GM12892 (cell line): ENCODE measurements around the gene C1orf52.

Experiments
- POLR2A ChIP-seq: IDR thresholded peaks from 2 replicates; pipeline ENCODE4 v1.6.1; 2011; ENCODE audit warnings: low read depth, low read length, control low read depth
- POLR2AphosphoS5 ChIP-seq: IDR thresholded peaks from 2 replicates; pipeline ENCODE4 v1.6.1; 2011; ENCODE audit warnings: low read depth, low read length, control low read depth
- TAF1 ChIP-seq: IDR thresholded peaks from 2 replicates; pipeline ENCODE4 v1.6.1; 2011; ENCODE audit warnings: low read depth, mild to moderate bottlenecking, control low read depth, low read length, borderline replicate concordance

DNA sequence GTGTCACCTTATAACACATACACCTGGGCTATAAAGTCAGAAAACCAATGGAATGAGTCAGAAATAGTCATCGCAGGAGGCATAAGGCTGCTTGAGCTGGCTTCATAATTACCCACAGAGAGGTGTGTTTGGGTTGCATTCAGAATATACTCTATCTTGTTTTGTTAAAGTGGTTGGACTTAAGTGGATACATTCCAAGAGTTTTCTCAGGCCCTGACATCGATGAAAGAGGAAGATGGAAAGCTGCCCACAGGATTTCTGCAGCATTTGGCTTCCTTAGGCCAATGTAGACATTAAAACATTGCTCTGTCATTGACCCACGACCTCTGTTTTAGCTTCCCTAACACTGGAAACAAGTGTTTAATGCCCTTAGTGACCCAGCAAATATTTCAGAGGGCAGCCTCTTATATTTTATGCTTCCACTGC is 35.6 kb upstream of the C1orf52 start:
- TF ChIP-seq POLR2AphosphoS5 (no peak), POLR2A (no peak), TAF1 (no peak)
